ENCODE data around the gene COL15A1.
"Not testable (repeated sequence)": the region's sequence is repeated elsewhere in the genome, so short reads cannot be mapped to it uniquely, and the experiment has no call there.

Gene COL15A1

DNA sequence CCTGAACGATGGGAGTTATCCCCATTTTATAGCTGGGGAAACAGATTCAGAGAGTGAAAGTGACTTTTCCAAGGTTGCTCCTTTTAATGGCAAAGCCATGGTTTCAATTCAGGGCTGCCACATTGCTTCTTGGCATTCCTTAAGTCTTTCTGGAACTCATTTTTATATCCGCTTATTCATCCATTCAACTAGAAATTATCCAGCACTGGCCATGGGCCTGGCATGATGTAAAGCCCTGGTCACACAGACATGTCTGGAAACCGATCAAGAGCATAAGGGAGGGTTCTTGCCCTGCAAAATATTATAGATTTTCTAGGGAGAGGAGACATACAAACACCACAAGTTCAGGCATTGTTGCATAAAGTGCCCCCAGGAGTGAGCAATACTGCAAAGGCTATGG is 43.0 kb upstream of the COL15A1 start:
- no peak overlapping the region for H3K4me3 ChIP-seq (ENCODE audit: low read depth, low read length)
- no peak for TF ChIP-seq CTCF (IDR thresholded peaks at IDR 0.05; ENCODE audit: insufficient read depth, low read depth, low read length, missing control alignments)
- DNase-seq (ENCODE audit: low read depth) = no peak

GRCh38 chr9:98901843-98902242 is 41.9 kb upstream of the COL15A1 start:
- DNase-seq (ENCODE audit: low read depth); H3K4me3 ChIP-seq (ENCODE audit: low read depth, low read length): not testable (repeated sequence)

DNA sequence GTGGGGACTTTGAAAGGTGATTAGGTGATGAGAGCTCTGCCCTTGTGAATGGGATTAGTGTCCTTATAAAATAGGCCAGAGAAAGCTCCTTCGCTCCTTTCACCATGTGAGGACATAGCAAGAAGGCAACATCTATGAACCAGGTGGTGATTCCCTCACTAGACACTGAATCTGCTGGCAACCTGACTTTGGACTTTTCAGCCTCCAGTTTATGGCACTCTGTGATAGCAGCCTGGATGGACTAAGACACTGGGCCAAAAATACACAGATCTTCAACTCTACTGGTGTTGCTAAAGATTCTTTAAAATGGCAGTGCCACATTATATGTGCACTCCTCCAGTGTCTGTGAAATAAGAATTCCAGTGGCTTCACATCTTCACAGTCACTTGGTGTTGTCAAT is 41.2 kb upstream of the COL15A1 start:
- no peak for TF ChIP-seq CTCF (IDR thresholded peaks at IDR 0.05; ENCODE audit: insufficient read depth, low read depth, low read length, missing control alignments)
- no peak overlapping the region for H3K4me3 ChIP-seq (ENCODE audit: low read depth, low read length)

DNA sequence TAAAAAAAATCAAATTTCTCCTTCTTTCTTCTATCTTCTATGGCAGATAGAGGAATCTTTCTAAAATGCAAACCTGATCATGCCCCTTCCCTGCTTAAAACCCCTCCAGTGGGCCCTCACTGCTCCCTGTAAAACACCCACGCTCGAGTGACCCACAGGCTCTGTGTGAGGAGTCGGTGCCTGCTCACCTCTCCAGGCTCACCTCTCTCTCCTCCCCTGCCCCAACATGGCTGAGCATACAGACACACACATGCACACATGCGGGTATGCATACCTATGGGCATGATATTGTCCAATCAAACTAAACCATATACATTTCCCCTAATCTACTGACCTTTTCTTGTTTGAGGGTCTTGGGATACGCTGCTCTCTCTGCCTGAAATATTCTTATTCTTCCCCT is 40.8 kb upstream of the COL15A1 start:
- no peak overlapping the region for H3K4me3 ChIP-seq (ENCODE audit: low read depth, low read length)
- TF ChIP-seq CTCF (IDR thresholded peaks at IDR 0.05; ENCODE audit: insufficient read depth, low read depth, low read length, missing control alignments) = no peak
- no peak for DNase-seq (ENCODE audit: low read depth)

More for the DNA sequence above, 41.2 kb upstream of the COL15A1 start:
- no peak for DNase-seq (ENCODE audit: low read depth)

DNA sequence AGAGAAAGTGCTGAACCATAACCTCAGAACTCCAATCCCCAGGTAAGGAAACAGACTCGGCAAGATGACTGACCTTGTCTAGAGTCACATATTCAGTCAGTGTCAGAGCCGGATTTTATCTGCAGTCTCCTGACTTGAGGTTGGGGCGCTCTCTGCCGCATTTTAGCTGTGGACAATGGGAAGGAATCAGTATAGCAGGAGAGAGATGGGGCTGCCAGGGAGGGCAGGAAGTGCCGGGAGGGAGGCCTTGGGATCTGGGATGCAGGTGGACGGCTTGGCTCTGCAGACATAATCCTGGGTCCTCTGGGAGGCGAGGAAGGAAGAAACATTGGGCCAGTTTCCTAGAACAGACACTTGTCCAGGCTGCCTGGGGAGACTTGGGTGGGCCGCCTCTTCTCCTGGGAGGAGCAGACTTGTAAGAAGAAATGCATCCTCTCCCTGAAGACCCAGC is 39.7 kb upstream of the COL15A1 start:
- H3K4me3 ChIP-seq (ENCODE audit: low read depth, low read length) = no peak overlapping the region
- TF ChIP-seq CTCF (IDR thresholded peaks at IDR 0.05; ENCODE audit: insufficient read depth, low read depth, low read length, missing control alignments) = no peak
- DNase-seq (ENCODE audit: low read depth) = no peak

GRCh38 chr9:98905015-98905414 is 38.7 kb upstream of the COL15A1 start:
- DNase-seq (ENCODE audit: low read depth) = no peak
- no peak for TF ChIP-seq CTCF (IDR thresholded peaks at IDR 0.05; ENCODE audit: insufficient read depth, low read depth, low read length, missing control alignments)

DNA sequence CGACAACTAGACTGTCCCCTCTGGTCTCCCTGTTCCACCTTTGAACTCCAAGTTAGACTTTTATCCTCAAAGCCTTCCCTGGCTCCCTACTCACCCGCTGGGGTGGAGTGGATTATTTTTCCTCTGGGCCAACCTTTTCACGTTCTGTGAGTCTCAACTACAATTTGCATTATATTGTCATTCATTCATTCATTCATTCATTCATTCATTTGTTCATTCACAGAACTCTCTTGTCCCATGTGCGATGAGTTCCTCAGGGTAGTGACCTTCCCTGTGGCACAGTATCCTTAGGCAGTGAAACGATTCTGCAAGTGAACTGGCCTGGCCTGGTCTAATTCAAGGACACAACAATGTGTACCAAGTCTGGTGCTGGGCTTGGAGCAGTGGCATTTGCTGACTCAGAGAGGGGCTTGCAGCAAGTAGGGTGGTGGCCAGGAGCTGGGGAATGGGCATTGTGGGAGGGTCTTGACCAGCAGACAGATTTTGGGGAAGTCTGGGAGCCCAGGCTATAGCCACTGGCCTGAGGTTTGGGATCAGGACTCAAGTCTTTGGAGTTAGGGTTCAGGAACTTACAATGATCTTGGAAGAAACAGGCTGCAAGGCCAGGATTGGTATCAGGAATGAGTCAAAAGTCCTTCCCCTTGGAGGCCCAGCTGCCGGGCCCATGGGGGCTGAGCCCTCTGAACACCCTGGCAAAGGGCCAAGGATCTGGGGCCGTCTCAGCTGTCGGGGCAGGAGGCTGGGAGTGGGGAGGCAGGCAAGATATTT is 37.2 kb upstream of the COL15A1 start:
- H3K4me3 ChIP-seq (ENCODE audit: low read depth, low read length) = no peak overlapping the region
- no peak for TF ChIP-seq CTCF (IDR thresholded peaks at IDR 0.05; ENCODE audit: insufficient read depth, low read depth, low read length, missing control alignments)
- no peak for DNase-seq (ENCODE audit: low read depth)

More at GRCh38 chr9:98905015-98905414, 38.7 kb upstream of the COL15A1 start:
- H3K4me3 ChIP-seq (ENCODE audit: low read depth, low read length) = no peak overlapping the region
